ENCODE data around the gene VSNL1. TPM values are rescaled to one million over a fixed set of nuclear protein-coding genes. Genes with fewer than 3 reads are reported as not detected.
A peak's percentile ranks its signal among the peaks of the same experiment; 100 is the strongest.

VSNL1 gene
- total RNA-seq, 3 donors from 2014 or later = 2.1 to 5.4 (median 2.1) TPM

DNA sequence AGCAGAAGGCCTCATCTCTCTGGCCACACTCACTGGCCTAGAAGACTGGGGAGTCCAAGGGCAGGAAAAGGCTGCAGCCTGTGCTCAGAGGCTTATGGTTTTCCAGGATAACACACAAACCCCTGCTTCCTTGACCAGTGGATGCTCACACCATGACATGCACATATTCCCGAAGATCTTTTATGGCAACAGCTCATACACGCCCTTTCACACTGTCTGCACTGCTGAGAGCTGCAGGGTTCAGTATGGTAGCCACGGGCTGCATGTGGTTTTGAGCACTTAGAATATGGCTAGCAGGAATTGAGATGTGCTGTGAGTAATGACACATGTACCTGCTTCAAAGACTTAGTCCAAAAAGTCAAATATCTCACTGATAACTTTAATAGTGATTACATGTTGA lies 95.8 kb downstream of the VSNL1 start:
- Histone ChIP-seq H3K4me1 (ENCODE audit: low read depth) (no peaks in the 10 kb centered on the region), H3K4me3 (no peak overlapping the region), H3K36me3 (ENCODE audit: low read depth) (no peaks in the 10 kb centered on the region), H3K9me3 (no peaks in the 10 kb centered on the region)
- ATAC-seq = no peak
- TF ChIP-seq, protein P1, sequence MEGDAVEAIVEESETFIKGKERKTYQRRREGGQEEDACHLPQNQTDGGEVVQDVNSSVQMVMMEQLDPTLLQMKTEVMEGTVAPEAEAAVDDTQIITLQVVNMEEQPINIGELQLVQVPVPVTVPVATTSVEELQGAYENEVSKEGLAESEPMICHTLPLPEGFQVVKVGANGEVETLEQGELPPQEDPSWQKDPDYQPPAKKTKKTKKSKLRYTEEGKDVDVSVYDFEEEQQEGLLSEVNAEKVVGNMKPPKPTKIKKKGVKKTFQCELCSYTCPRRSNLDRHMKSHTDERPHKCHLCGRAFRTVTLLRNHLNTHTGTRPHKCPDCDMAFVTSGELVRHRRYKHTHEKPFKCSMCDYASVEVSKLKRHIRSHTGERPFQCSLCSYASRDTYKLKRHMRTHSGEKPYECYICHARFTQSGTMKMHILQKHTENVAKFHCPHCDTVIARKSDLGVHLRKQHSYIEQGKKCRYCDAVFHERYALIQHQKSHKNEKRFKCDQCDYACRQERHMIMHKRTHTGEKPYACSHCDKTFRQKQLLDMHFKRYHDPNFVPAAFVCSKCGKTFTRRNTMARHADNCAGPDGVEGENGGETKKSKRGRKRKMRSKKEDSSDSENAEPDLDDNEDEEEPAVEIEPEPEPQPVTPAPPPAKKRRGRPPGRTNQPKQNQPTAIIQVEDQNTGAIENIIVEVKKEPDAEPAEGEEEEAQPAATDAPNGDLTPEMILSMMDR (IDR thresholded peaks at IDR 0.05) = no peak
- DNase-seq = no peak
- intact Hi-C loops (cut with DNase I, micrococcal nuclease) = no loop called here

DNA sequence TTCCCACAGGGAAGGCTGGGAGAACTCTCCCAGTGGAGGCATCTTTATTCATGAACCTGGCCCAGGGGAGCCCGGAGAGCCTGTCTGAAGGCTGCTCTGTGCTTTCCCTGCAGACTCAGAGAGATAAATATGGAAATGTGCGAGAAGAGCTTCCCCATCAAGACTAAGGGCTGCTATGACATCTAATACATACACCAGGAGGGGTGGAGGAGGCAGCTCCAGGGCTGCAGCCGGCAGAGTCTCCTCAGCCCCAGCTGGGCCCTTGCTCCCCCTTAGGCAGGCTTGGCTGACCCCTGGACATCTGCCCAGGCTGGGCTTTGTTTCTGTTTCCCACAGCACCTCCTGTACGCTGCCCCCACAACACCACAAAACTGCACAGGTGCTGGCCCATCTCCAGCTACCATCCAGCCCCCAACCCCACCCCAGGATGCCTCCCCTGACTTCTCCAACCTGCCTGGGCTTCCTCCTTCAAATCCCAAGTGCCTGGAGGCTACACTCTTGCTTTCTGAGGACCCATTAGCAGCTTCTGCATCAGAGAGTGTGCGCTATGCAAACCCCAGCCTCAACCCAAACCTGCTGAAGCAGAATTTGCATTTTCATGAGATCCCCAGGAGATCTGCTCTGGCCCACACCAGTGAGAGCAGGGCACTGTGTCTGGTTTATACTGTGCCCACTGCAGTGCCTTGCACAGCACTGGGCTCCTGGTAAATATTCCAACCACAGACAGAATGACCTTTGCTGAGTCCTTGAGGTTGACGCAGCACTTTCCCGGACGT lies 96.8 kb downstream of the VSNL1 start:
- Histone ChIP-seq H3K4me3 (no peak overlapping the region), H3K9me3 (no peaks in the 10 kb centered on the region), H3K4me1 (ENCODE audit: low read depth) (no peaks in the 10 kb centered on the region), H3K36me3 (ENCODE audit: low read depth) (no peaks in the 10 kb centered on the region)
- DNase-seq (no peak), ATAC-seq (no peak)
- intact Hi-C loops (cut with DNase I, micrococcal nuclease) = no loop called here
- TF ChIP-seq, protein P1 (IDR thresholded peaks at IDR 0.05) = no peak

DNA sequence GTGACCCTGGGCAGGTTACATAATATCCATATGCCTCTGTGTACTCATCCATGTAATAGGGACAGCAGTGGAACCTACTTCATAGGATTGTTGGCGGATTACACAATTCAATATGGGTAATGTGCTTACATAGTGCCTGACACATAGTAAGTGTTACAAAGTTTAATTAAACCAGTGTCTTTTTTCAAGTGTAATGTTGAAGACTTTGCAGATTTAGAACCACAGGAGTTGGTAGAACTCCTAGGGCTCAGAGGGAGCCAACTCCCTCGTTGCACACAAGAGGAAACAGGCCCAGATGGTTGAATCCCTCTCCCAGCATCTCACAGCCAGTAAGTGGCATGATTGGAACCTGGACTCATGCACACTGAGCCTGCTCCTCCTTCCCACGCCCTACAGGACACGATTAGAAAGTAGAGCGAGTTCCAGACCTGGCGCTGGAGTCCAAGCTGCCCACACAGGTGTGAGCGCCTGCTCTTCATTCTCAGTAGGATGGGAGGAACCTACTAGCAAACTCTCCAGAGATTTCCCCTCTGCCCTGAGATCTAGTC lies 97.8 kb downstream of the VSNL1 start:
- no peak for ATAC-seq
- H3K4me1 ChIP-seq (ENCODE audit: low read depth) = no peaks in the 10 kb centered on the region
- H3K9me3 ChIP-seq = no peaks in the 10 kb centered on the region
- intact Hi-C loops (cut with DNase I, micrococcal nuclease) = no loop called here
- TF ChIP-seq, protein P1 (IDR thresholded peaks at IDR 0.05) = no peak
- DNase-seq = no peak
- H3K36me3 ChIP-seq (ENCODE audit: low read depth) = no peaks in the 10 kb centered on the region
- no peak overlapping the region for H3K4me3 ChIP-seq

DNA sequence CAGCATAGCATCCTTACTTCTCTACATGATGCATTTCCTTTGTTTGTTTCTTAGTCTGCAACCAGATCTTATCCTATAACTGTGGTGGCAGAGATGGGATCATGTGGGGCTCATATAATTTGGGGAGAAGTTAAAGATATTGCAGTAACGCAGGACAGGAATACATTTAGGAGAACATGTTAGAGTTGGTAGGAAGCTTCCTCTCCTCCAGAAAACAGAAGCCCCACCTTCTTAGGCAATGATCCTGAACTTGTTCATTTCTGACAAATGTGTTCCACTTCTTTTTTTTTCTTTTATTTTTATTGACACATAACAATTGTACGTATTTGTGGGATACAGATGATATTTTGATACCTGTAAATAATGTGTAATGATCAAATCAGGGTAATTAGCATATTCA lies 99.9 kb downstream of the VSNL1 start:
- H3K9me3 ChIP-seq = no peaks in the 10 kb centered on the region
- intact Hi-C loops (cut with DNase I, micrococcal nuclease) = no loop called here
- H3K36me3 ChIP-seq (ENCODE audit: low read depth) = no peaks in the 10 kb centered on the region
- no peak for ATAC-seq
- TF ChIP-seq, protein P1 (IDR thresholded peaks at IDR 0.05) = no peak
- peaks cover 4% of the 10 kb centered on the region for H3K4me1 ChIP-seq (ENCODE audit: low read depth)
- DNase-seq = no peak
- no peak overlapping the region for H3K4me3 ChIP-seq

DNA sequence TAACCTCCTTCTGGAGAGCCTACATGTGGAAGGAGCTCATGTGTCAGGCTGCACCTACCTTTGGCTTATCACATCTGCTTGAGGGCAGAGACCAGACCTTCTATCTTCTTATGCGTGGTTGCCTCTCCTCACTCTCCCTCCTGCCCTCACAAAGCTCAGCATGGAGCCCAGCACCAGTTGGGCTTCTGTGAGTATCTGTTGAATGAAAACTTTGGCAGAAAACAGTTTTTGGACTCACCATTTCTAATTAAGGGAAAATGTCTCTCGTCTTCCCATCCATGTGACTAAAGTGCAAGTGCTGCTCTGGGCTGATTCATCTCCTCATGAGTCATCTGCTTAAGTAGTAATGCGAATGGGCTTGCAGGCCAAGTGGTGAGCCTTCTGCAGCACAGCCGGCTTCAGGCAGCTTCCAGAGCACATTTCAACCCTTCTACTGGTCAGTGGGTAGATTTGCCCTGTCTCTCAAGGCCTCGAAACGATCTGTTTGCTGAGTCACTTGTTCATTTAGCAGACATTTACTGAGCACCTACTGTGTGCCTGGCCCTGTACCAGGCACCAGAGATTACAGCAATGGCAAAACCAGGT lies 102.6 kb downstream of the VSNL1 start:
- intact Hi-C loops (cut with DNase I, micrococcal nuclease) = no loop called here
- DNase-seq (peak in 1 of 3 donors; percentile 25), ATAC-seq (peak; percentile 44)
- Histone ChIP-seq H3K9me3 (no peaks in the 10 kb centered on the region), H3K4me3 (no peak overlapping the region), H3K4me1 (ENCODE audit: low read depth) (peaks cover 17% of the 10 kb centered on the region), H3K36me3 (ENCODE audit: low read depth) (no peaks in the 10 kb centered on the region)
- TF ChIP-seq, protein P1 (IDR thresholded peaks at IDR 0.05) = no peak
